ENCODE results near the gene HDAC8.
A peak's percentile ranks its signal among the peaks of the same experiment; 100 is the strongest.
"Not testable (repeated sequence)": the region's sequence is repeated elsewhere in the genome, so short reads cannot be mapped to it uniquely, and the experiment has no call there.

HDAC8 gene

DNA sequence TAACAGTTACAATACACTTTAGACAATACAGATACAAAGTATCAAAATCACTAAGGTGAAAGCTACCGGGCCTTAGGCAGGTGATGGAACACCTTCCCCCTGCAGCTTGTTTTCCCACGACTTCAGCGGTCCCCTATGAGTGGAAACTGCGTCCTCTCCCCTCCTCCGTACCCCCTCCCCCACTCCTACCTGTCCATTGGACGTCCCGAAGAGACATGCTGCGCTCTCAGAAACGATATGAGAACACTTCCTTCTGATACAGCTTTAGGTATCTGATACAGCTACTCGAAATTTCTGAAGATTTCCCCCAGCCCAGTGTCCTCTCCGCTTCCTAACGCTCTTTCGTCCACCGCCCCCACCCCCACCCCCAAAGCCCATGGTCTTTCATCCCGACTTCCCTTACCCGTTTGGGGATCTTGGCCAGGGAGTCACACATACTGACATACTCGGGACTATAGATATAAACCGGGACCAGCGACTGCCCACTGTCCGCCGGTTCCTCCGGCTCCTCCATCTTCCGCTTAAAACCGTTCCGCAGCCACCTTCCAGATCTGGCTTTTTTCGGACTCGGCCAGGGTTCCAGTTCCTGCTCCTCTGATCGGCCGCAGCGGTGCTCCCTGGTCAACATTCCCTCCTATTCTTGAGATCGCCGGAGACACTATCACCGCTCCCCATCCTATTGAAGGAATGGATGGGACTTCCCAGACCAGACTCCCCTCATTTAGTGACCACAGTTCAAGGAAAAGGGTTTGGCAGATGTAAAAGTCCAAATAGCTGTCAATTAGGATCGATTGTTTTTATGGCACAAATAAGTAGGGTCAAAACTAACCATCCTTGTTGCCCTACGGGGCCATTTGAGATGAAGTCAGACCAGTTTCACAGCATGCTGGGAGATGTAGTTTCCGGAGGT is at the start of gene HDAC8:
Gene HDAC8 (minus strand): TSS at position 596 of the 910 bp plus-strand sequence. CDS start 82 bp downstream, at position 514.
- peak; percentile 51 for DNase-seq (ENCODE audit: low spot score)

DNA sequence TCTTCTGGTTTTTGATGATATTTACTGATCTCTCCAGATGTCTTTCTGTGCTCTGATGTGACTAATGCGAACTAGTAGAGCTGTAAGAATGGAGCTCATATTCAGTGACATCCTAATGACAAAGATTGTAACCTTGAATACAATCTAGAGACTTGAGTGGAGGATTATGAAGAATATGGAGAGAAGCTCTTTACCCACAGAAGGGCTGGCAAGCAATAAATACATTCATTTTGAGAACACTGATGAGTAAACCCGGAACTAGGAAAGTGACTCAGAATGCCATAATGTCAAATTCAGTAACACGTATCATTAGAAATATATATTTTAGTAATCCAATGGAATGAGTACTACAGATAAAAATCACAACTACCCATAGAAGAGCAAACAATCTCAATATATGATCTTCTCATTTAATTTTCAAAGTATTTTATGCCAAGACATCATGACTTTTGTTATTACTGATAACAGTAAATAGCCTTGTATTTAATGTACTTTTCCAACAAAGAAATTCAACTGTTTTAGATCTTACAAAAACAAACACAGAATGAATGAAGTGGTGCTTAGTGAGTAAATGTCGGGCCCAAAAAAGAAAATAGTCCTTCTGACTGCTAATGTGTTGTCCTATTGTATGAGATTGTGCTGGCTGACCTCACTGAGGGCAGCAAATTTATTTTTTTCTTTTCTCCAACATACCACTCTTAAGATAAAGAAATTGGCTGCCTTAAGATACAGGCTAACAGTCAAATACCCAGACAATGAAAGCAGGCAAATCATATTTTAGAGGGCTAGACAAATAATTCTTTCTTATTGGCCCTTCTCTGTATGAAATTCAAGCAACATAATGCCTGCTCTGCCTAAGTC is 49.2 kb upstream of the HDAC8 start:
- DNase-seq (ENCODE audit: low spot score), result no peak

DNA sequence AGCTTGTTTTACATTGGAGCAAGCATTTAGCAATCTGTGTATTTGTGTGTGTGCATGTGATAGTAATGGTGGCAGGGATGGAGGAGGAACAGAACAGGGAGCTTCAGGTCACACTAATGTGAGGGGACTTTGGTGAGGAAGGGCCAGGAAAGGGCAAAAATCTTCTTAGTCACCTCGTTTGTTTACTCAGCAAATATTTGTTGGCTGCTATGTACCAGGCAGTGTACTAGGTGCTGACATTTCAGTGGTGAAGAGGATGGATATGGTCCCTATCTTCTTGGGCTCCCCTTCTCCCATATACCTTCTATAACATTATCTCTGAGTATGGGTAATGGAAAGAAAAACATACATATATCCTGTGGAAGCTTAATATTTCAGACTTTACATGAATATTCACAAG is 48.5 kb upstream of the HDAC8 start:
- DNase-seq (ENCODE audit: low spot score), result no peak

DNA sequence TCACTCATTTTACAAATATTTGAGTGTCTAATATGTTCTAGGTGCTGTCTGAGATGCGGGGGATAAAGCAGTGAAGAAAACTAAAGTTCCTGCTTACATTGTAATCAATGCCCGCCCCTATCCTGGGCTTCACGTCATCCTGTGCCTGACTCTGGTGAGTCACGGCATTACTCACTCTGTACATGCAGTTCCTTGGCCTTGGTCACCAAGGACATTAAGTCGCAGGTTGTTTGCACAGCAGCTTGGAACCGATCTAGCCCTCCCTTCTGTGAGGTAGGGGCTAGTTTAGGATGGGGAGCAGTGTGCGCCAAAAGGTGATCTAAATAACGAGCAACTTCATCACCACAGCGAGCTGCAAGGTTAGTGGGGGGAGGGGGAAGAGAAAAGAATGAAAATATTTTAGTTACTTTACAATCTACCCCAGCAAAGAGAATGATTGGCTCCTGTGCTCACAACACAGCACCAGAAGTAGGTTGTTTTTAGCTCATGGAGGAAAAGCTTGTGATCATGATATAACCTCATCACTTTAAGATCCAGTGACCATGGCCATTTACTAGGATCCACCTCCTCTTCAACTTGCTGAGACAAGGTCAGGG is 48.0 kb upstream of the HDAC8 start:
- DNase-seq (ENCODE audit: low spot score), result peak; percentile 64

DNA sequence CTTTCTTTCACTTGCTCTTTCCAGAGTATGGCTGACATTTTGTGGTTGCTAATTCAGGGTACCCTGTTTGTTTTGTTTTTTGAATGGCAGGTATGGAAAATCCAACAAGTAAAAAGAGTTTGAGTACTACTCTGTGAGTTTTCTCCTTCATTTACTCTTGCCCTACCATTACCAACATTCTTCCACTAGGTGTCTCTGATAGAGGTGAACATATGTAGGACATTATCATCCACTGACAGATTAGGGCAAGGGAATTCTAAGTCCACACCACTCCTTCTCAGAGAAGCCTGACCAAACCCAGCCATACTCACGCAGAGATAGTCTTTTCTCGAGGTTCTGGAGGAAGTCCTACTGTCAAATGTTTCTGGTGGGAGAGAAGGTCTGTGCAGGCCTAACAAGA is 36.7 kb upstream of the HDAC8 start:
- DNase-seq (ENCODE audit: low spot score), result no peak

DNA sequence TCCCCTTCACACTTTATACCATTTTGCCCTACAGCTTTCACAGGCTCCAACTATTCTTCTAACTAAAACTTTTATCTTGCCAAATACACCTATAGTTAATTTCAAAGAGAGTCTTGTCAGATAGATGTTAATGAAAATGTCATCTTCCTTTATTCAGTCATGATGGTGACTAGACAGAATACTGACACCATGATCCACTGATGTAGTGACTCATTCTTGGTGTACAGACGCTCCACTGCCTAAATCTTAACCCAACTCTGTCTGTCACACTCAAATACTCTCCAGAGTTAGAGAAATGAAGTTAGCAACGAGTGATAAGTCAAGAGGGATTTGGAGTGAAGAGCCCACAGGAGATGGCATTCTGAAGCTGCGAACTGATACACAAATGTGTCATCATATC is 32.1 kb upstream of the HDAC8 start:
- no peak for DNase-seq (ENCODE audit: low spot score)

DNA sequence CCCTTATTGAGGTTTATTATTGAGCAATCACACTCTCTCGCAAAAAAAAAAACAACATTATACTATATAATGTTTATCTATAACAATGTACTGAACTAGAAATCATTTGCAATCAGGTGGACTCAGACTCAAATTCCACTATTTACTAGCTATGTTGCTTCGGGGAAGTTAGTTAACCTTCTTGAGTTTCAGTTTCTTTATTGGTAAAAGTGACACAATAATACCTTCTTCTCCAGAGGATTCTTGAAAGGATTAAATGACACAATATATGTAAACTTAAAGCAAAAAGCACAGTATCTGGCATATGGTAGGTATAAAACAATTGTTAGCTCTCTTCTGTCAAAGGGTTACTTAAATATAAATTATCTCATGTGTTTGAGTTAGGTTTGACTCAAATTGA is 31.5 kb upstream of the HDAC8 start:
- no peak for DNase-seq (ENCODE audit: low spot score)

DNA sequence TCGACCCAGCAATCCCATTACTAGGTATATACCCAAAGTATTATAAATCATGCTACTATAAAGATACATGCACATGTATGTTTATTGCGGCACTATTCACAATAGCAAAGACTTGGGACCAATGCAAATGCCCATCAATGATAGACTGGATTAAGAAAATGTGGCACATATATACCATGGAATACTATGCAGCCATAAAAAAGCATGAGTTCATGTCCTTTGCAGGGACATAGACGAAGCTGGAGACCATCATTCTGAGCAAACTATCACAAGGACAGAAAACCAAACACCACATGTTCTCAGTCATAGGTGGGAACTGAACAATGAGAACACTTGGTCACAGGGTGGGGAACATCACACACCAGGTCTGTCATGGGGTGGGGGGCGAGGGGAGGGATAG is 18.4 kb upstream of the HDAC8 start:
- not testable (repeated sequence) for DNase-seq (ENCODE audit: low spot score)

DNA sequence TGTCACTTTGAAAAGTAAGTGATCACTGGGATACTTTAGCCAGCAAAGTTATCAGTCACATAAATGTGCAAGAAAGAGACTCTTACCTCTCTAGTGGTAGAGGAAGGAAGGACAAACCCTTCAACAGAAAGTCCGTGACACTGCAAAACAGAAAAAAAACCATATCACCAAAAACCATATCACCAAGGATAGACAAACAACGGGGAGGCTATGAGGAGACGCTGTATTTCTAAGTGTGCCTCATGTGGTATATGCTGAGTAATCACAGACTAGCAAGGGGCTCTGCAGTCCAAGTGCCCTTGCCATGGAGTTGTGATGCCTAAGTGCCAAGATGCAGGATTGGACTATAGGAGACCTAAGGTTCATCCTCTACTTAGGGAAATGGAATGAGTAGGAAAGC is 11.5 kb upstream of the HDAC8 start:
- DNase-seq (ENCODE audit: low spot score), result no peak

DNA sequence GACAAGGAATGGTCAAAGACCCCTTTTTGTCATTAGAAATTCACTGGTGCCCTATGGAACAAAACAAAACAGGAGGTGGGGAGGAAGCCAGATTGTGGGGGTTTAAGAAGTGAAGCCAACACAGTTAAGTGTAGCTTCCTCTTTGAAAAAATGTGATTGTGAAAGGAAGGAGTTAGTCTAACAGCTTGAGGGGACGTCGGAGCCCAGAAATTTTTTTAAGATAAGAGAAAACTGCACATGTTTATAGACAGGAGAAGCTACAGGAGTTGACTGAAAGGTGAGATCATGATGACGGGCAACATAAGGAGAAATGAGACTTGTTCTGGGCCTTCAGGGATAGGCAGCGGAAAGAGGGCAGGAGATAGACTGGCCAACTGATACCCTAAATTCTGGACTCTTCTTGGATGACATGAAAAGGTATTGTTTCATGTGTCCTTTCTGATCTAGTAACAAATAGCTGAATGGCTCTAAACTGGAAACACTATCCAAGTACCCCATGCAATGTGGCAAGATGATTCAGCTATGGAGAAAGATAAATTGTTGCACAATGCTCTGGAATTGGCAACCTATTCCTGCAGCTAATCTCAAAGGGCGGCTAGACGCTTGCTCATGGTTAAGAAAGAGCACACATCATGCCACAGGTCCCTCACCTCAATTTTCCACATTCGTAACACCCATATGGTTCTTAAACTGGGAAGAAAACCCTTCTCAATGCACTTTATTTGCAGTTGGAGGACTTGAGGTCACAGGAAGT is 3.7 kb upstream of the HDAC8 start:
- DNase-seq (ENCODE audit: low spot score), result peak; percentile 10

DNA sequence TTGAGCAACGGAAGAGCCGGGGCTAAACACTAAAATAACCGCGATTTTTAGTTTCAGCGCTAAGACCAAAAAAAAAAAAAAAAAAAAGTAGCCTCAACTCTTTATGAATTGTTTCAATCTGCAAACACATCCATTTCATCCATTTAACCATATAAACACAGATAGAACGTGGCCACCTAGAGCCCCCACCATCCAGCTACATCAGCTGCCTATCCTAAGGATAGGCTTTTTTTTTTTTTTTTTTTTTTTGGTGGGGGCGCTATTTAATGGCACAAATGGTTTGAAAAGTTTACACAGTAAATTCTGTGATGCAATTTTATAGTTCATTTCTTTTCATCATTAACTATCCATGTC is 492 bp upstream of the HDAC8 start:
- no peak for DNase-seq (ENCODE audit: low spot score)

DNA sequence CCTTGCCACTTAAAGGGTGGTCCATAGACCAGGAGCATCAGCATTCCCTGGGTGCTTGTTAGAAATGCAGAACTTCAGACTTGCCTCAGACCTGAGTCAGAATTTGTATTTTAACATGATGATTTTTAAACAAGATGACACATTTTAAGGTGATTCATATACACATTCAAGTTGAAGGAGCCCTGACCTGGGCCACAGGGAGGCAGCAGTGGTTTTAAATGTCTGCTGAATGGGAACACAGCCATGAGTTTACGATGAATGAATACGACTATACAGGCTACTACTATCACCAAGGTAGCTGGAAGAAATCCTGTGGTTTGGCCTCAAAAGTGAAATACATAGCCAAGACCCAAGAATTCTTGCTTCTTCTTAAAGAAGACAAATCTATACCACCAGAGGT is 2.9 kb downstream of the HDAC8 start:
- DNase-seq (ENCODE audit: low spot score), result peak; percentile 24

DNA sequence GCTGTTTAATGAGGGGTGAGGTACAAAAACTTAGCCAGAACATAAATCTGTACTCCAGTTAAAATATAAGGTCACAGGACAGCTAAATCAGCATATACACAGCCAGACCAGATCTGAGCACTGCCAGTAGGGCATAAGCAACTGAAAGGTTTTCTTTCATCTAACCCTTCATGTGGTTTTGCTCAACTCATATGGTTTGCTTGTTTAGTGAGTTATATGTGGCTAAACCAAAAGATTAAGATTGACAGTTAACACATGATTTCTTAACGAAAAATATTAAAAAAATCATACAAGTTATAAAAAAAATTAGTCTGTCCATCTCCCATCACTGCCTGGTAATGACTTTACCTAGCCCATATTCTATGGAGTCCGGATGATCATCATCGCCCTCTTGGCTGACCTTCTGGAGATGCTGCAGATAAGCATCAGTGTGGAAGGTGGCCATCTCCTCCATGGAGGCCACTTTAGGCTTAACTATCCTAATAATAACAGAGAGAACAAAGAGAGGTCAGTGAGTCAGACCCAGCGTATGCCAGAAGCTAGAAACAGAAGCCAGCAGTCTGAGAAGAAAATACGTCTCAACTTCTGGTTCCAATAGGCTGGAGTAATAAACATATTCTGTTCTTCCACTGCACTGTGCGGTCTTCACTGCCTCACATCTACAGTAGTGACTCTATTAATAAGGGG is 4.1 kb downstream of the HDAC8 start:
- DNase-seq (ENCODE audit: low spot score), result no peak

DNA sequence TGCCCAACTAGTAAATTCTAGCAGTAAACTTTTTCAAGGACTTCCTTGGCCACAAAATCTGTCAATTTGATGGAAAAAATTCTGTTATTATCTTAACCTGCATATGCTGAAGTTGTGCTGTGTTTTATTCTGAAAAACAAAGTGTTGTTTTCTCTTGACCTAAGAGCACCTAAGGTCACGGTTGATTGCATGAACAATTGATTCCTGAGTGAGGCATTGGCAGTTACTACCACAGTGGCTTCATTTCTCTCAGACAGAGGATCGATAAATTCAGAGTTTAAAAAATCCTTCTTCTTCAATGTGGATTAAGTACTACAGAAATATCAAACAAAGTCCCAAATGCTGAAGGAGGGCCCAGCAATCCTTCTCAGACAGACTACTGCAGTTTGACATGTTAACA is 6.2 kb downstream of the HDAC8 start:
- DNase-seq (ENCODE audit: low spot score), result no peak

DNA sequence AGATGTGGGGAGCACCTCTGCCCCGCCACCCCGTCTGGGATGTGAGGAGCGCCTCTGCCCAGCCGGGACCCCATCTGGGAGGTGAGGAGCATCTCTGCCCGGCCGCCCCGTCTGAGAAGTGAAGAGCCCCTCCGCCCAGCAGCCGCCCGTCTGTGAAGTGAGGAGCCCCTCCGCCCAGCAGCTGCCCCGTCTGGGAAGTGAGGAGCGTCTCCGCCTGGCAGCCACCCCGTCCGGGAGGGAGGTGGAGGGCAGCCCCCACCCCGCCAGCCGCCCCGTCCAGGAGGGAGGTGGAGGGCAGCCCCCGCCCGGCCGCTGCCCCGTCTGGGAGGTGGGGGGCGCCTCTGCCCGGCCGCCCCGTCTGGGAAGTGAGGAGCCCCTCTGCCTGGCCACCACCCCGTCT is 13.0 kb downstream of the HDAC8 start:
- DNase-seq (ENCODE audit: low spot score), result not testable (repeated sequence)

DNA sequence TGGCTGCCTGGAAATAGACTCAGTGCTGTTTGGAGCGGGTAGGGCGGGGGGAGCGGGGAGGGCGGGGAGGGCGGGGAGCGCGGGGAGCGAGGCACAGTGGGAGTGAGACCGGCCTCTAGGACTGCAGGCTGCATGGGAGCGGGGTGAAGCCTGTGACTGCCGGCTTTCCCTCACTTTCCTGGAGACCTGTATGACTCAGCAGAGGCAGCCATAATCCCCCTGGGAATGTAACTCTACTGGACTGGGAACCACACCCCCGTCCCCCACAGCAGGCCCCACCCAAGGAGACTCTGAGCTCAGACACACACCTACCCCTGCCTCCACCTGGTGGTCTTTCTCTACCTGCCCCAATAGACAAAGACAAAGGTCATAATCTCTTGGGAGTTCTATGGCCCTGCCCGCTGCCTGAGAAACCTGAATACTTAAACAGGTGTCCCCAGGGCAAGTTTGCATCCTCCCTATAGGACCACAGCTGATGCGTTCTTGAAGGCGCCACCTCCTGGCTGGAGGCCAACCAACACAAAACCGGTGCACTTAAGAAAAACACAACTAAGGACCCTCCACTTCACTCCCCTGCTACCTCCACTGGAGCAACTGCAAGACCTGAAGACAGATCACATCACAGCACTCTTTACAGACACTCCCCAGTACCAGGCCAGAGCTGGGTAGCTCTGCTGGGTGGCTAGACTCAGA is 18.0 kb downstream of the HDAC8 start:
- no peak for DNase-seq (ENCODE audit: low spot score)

DNA sequence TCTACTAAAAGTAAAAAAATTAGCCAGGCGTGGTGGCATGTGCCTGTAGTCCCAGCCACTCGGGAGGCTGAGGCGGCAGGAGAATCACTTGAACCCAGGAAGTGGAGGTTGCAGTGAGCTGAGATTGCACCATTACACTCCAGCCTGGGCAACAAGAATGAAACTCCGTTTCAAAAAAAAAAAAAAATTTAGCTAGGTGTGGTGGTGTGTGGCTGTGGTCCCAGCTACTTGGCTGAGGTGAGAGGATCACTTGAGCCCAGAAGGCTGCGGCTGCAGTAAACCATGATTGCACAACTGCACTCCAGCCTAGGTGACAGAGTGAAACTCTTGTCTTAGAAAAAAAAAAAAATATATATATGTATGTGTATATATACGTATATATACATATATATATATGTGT is 20.2 kb downstream of the HDAC8 start:
- DNase-seq (ENCODE audit: low spot score), result not testable (repeated sequence)

DNA sequence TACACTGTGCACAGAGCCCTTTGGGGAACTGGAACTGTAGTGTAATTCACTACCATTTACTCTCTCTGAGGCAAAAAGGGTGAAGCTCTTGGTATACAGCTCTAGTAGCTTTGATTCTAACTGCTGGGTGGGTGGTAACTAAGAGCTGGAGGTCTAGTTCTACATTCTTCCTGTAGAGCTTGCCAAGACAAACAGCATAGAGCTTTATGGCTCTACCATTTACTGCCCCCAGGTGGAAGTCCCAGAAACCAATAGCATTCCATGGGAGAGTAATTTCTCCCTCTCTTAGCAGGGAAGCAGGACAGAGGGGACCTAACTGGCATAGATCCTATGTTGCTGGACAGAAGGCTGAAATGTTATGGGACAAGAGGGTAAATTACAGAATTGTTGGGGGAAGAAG is 26.7 kb downstream of the HDAC8 start:
- no peak for DNase-seq (ENCODE audit: low spot score)

DNA sequence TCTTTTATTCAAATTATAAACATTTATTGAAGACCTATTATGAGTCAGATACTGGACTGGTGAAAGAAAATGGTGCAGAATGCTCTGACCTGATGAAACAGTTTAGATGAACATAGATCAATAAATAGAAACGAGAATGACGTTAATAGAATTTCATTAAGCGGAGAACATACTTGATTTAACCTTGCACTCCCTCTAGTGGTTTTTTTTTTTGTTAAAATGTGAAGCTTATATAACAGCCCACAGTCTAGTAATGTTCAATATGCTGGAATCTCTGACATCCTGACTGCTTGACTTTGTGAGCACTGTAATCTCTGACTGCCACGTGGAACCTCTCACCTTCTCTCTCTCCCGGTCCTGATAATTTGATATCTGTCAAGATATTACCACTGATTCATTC is 32.3 kb downstream of the HDAC8 start:
- peak; percentile 28 for DNase-seq (ENCODE audit: low spot score)

DNA sequence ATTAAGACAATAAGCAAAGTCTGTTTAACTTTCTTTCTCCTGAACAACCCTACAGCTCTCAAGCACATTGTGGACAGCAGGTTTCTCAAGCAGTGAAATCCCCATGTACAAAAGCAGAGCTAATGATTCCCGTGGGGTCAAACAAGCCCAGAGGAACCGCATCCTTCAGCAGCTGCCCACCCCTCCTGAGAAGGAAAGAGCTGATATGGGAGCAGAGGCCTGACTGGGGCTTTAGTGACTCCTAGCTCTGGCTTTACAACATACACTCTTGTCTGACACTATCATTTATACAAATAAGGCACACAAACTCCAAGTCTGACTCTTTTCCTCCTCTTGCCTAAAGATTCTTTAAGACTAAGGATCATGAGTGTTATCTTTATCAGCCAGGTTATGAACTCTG is 32.8 kb downstream of the HDAC8 start:
- DNase-seq (ENCODE audit: low spot score), result no peak

DNA sequence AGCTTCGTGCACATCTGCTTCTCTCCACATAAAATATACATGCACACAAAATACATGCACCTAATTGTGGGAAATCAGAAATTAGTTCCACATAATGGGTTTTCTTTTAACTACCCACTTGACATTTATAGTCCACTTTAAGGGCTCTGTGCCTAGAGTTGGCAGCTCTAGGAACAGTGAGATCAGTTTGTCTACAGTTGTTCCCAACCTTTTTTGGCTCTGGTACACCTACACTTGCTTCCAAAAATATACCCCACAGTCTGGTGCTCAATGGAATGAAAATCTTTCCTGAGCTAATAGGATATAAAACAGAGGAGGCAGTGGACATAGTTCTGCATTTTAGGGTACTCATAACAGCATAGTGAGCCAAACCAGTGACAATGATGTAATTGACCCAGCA is 36.1 kb downstream of the HDAC8 start:
- DNase-seq (ENCODE audit: low spot score), result no peak
